MM.1S (cell line): ENCODE results near the gene CD79A.

Source experiments
- DNase-seq: peaks from one replicate; pipeline ENCODE4 v3.0.0-alpha.2; 2015
- H2AFZ ChIP-seq: fragments of 300-600 bp; sonication (generic); 2 replicates; pipeline ENCODE4 v1.6.0; 2016; ENCODE audit warnings: antibody characterized with exemption, low read length
- H3F3A ChIP-seq: fragments of 300-600 bp; sonication (generic); 2 replicates; pipeline ENCODE4 v1.6.1; 2016; ENCODE audit warnings: mild to moderate bottlenecking, antibody characterized with exemption, low read length, moderate library complexity, mixed read lengths; ENCODE audit not compliant: insufficient read depth
- H3K27ac ChIP-seq: fragments of 300-600 bp; sonication (generic); 2 replicates; pipeline ENCODE4 v1.5.1; 2016; ENCODE audit warnings: mild to moderate bottlenecking, low read length
- H3K27me3 ChIP-seq: fragments of 300-600 bp; sonication (generic); replicated peaks from 2 replicates; pipeline ENCODE4 v1.6.0; 2016; ENCODE audit warnings: low read length; ENCODE audit not compliant: insufficient read depth
- H3K36me3 ChIP-seq: fragments of 300-600 bp; sonication (generic); replicated peaks from 2 replicates; pipeline ENCODE4 v1.6.1; 2016; ENCODE audit warnings: mild to moderate bottlenecking, low read length, mixed read lengths; ENCODE audit not compliant: insufficient read depth
- H3K4me1 ChIP-seq: fragments of 300-600 bp; sonication (generic); 2 replicates; pipeline ENCODE4 v1.6.1; 2016; ENCODE audit warnings: low read length, mixed read lengths
- H3K4me2 ChIP-seq: fragments of 300-600 bp; sonication (generic); 2 replicates; pipeline ENCODE4 v1.6.0; 2016; ENCODE audit warnings: low read depth, low read length
- H3K4me3 ChIP-seq: fragments of 300-600 bp; sonication (generic); 2 replicates; pipeline ENCODE4 v1.5.1; 2016; ENCODE audit warnings: low read length, mixed read lengths
- H3K79me2 ChIP-seq: fragments of 300-600 bp; sonication (generic); 2 replicates; pipeline ENCODE4 v1.6.1; 2016; ENCODE audit warnings: mixed run types, low read length, mixed read lengths
- H3K9ac ChIP-seq: fragments of 300-600 bp; sonication (generic); 2 replicates; pipeline ENCODE4 v1.6.1; 2016; ENCODE audit warnings: low read length, mixed read lengths
- H3K9me2 ChIP-seq: fragments of 300-600 bp; sonication (generic); replicated peaks from 2 replicates; pipeline ENCODE4 v1.6.1; 2016; ENCODE audit warnings: mild to moderate bottlenecking, low read length, mixed read lengths; ENCODE audit not compliant: insufficient read depth
- H3K9me3 ChIP-seq: fragments of 300-600 bp; sonication (generic); replicated peaks from 2 replicates; pipeline ENCODE4 v1.6.1; 2016; ENCODE audit warnings: mild to moderate bottlenecking, low read length, mixed read lengths; ENCODE audit not compliant: insufficient read depth
- H4K20me1 ChIP-seq: fragments of 300-600 bp; sonication (generic); 2 replicates; pipeline ENCODE4 v1.6.1; 2016; ENCODE audit warnings: mild to moderate bottlenecking, low read length, moderate library complexity, mixed read lengths; ENCODE audit not compliant: insufficient read depth
- EZH2 ChIP-seq: fragments of 300-600 bp; sonication (generic); optimal IDR thresholded peaks from 2 replicates; pipeline ENCODE3; 2017; ENCODE audit warnings: low read depth, mild to moderate bottlenecking, antibody characterized with exemption, low read length, mixed read lengths
- EZH2phosphoT487 ChIP-seq: fragments of 300-600 bp; sonication (generic); IDR thresholded peaks from 2 replicates; pipeline ENCODE4 v1.6.1; 2018; ENCODE audit warnings: antibody characterized with exemption, low read length
- TF ChIP-seq, protein P1 (sequence below): fragments of 300-600 bp; sonication (generic); IDR thresholded peaks from 2 replicates; pipeline ENCODE4 v1.5.1; 2016; ENCODE audit warnings: antibody characterized with exemption, low read length, mixed read lengths

Gene CD79A

GRCh38 chr19:41862445-41862986, 14.6 kb upstream of the CD79A start:
- DNase-seq: no peak
- TF ChIP-seq EZH2phosphoT487: no peak
- TF ChIP-seq EZH2: no peak
- TF ChIP-seq, protein P1, sequence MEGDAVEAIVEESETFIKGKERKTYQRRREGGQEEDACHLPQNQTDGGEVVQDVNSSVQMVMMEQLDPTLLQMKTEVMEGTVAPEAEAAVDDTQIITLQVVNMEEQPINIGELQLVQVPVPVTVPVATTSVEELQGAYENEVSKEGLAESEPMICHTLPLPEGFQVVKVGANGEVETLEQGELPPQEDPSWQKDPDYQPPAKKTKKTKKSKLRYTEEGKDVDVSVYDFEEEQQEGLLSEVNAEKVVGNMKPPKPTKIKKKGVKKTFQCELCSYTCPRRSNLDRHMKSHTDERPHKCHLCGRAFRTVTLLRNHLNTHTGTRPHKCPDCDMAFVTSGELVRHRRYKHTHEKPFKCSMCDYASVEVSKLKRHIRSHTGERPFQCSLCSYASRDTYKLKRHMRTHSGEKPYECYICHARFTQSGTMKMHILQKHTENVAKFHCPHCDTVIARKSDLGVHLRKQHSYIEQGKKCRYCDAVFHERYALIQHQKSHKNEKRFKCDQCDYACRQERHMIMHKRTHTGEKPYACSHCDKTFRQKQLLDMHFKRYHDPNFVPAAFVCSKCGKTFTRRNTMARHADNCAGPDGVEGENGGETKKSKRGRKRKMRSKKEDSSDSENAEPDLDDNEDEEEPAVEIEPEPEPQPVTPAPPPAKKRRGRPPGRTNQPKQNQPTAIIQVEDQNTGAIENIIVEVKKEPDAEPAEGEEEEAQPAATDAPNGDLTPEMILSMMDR: no peak
- Histone ChIP-seq H3K9me3 (no peaks in the 10 kb centered on the region), H3K4me2 (peak overlapping the region; percentile 87), H3K9ac (no peak overlapping the region; the same call in 1 of the 2 replicates), H3K4me1 (peaks cover 57% of the 10 kb centered on the region), H3K9me2 (no peaks in the 10 kb centered on the region), H3K4me3 (no peak overlapping the region), H3K36me3 (peaks cover 12% of the 10 kb centered on the region; the same call in 1 of the 2 replicates), H3K27ac (no peak overlapping the region), H2AFZ (no peak overlapping the region), H3F3A (peaks cover 40% of the 10 kb centered on the region), H3K79me2 (peaks cover 73% of the 10 kb centered on the region), H4K20me1 (peaks cover 20% of the 10 kb centered on the region), H3K27me3 (no peaks in the 10 kb centered on the region)

- Histone ChIP-seq H3K4me3 (no peak overlapping the region), H3K4me2 (peak overlapping the region; percentile 87; the same call in 1 of the 2 replicates), H3K36me3 (peaks cover 12% of the 10 kb centered on the region; the same call in 1 of the 2 replicates), H3K27me3 (no peaks in the 10 kb centered on the region), H2AFZ (no peak overlapping the region), H3K4me1 (peaks cover 65% of the 10 kb centered on the region), H3K9me3 (no peaks in the 10 kb centered on the region), H3F3A (peaks cover 48% of the 10 kb centered on the region), H4K20me1 (peaks cover 29% of the 10 kb centered on the region), H3K79me2 (peaks cover 81% of the 10 kb centered on the region), H3K9me2 (no peaks in the 10 kb centered on the region), H3K27ac (no peak overlapping the region; the same call in 1 of the 2 replicates), H3K9ac (no peak overlapping the region)
- TF ChIP-seq EZH2 (no peak), EZH2phosphoT487 (no peak)
- TF ChIP-seq, protein P1: no peak
- no peak for DNase-seq
Observed at GRCh38 chr19:41863209-41863931, 13.7 kb upstream of the CD79A start.

DNA sequence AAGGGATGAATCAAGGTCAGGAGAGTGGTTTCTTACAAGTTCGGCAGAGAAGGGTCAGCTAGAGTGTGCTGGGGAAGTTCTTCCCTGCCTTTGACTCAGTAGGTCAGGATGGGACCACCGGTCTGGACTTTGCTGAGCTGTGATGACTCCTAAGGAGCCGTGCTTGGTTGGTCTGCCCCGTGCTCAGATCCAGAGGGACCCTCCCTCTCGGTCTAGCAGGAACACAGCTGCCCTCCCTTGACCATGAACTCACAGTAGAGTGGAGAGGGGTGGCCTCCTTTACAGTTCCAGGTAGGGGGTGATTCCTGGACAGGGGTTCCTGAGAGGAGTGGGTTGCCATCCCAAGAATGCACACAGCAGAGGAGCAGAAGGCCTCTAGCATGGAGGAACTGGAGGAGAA, 12.7 kb upstream of the CD79A start:
- H3K9me3 ChIP-seq: no peaks in the 10 kb centered on the region
- no peak overlapping the region for H3K9ac ChIP-seq
- H3K4me2 ChIP-seq: peak overlapping the region; percentile 1
- H3K27ac ChIP-seq: peak overlapping the region; percentile 2; the same call in 1 of the 2 replicates
- H3K27me3 ChIP-seq: no peaks in the 10 kb centered on the region
- no peak for DNase-seq
- H3K36me3 ChIP-seq: peaks cover 17% of the 10 kb centered on the region
- H4K20me1 ChIP-seq: peaks cover 38% of the 10 kb centered on the region
- H3K4me1 ChIP-seq: peaks cover 71% of the 10 kb centered on the region
- TF ChIP-seq, protein P1: no peak
- TF ChIP-seq EZH2phosphoT487: no peak
- TF ChIP-seq EZH2: no peak
- H3K4me3 ChIP-seq: no peak overlapping the region
- no peaks in the 10 kb centered on the region for H3K9me2 ChIP-seq
- no peak overlapping the region for H2AFZ ChIP-seq
- peaks cover 91% of the 10 kb centered on the region for H3K79me2 ChIP-seq
- peaks cover 57% of the 10 kb centered on the region for H3F3A ChIP-seq
